Nephron (organoid): ENCODE measurements around the gene IL15RA.
"Not testable (repeated sequence)": the region's sequence is repeated elsewhere in the genome, so short reads cannot be mapped to it uniquely, and the experiment has no call there.

Experiments used
- H3K27ac Mint-ChIP-seq, 3 experiments: 2 replicates each; pipeline ENCODE4 v1.8.0; 2020; ENCODE audit warnings: mixed read lengths in 3 of 3, mild to moderate bottlenecking in 2 of 3, moderate library complexity in 1 of 3
- H3K27me3 Mint-ChIP-seq: 2 replicates; pipeline ENCODE4 v1.8.0; 2021; ENCODE audit warnings: low read depth, mild to moderate bottlenecking, moderate library complexity, mixed read lengths
- H3K36me3 Mint-ChIP-seq: 2 replicates; pipeline ENCODE4 v1.8.0; 2020; ENCODE audit warnings: low read depth, mixed read lengths
- H3K4me1 Mint-ChIP-seq: 2 replicates; pipeline ENCODE4 v1.8.0; 2020; ENCODE audit warnings: mixed read lengths
- H3K4me3 Mint-ChIP-seq, 3 experiments: 2 replicates each; pipeline ENCODE4 v1.8.0; 2020; ENCODE audit warnings: mild to moderate bottlenecking in 3 of 3, mixed read lengths in 3 of 3, moderate library complexity in 2 of 3
- H3K9me3 Mint-ChIP-seq: 2 replicates; pipeline ENCODE4 v1.8.0; 2020; ENCODE audit warnings: mixed read lengths
- TF ChIP-seq, protein P1 (sequence below), 3 experiments: fragments of 200-600 bp; sonication (generic); IDR thresholded peaks; one replicate each; pipeline ENCODE4 v1.5.0; 2021; ENCODE audit warnings: antibody characterized with exemption in 3 of 3; ENCODE audit not compliant: unreplicated experiment in 3 of 3

Gene IL15RA

DNA sequence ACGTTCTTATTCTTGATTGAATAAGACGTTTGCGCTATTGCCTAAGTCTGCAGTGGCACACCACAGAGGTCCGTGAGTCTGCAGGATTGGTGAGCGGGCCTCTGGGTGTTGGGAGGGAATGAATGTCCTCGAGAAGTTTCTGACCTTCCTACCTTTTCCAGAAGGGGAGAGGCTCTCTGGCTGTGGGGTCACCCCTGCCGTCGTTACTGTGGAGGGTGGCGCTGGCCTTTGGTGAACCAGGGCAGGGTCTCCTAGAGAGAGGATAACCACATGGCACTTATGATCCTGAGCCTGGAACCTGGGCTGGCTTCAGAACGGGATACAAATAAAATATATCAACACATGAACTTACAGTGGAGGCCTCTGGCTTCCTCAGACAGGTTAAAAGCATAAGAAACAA lies 13.8 kb downstream of the IL15RA start:
- H3K4me1 Mint-ChIP-seq: no peaks in the 10 kb centered on the region
- no peak overlapping the region for H3K4me3 Mint-ChIP-seq
- TF ChIP-seq, protein P1, sequence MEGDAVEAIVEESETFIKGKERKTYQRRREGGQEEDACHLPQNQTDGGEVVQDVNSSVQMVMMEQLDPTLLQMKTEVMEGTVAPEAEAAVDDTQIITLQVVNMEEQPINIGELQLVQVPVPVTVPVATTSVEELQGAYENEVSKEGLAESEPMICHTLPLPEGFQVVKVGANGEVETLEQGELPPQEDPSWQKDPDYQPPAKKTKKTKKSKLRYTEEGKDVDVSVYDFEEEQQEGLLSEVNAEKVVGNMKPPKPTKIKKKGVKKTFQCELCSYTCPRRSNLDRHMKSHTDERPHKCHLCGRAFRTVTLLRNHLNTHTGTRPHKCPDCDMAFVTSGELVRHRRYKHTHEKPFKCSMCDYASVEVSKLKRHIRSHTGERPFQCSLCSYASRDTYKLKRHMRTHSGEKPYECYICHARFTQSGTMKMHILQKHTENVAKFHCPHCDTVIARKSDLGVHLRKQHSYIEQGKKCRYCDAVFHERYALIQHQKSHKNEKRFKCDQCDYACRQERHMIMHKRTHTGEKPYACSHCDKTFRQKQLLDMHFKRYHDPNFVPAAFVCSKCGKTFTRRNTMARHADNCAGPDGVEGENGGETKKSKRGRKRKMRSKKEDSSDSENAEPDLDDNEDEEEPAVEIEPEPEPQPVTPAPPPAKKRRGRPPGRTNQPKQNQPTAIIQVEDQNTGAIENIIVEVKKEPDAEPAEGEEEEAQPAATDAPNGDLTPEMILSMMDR (IDR thresholded peaks at IDR 0.05; ENCODE audit: unreplicated experiment in 3 of 3): no peak
- peaks cover 20% of the 10 kb centered on the region for H3K27me3 Mint-ChIP-seq
- no peaks in the 10 kb centered on the region for H3K36me3 Mint-ChIP-seq
- H3K27ac Mint-ChIP-seq: no peak overlapping the region
- no peaks in the 10 kb centered on the region for H3K9me3 Mint-ChIP-seq

GRCh38 chr10:5963071-5963470 lies 14.3 kb downstream of the IL15RA start:
- Mint-ChIP-seq H3K4me1 (no peaks in the 10 kb centered on the region), H3K4me3 (no peak overlapping the region), H3K27me3 (peaks cover 20% of the 10 kb centered on the region), H3K27ac (no peak overlapping the region), H3K9me3 (no peaks in the 10 kb centered on the region), H3K36me3 (no peaks in the 10 kb centered on the region)
- TF ChIP-seq, protein P1 (IDR thresholded peaks at IDR 0.05; ENCODE audit: unreplicated experiment in 3 of 3): no peak

- not testable (repeated sequence) for H3K9me3 Mint-ChIP-seq, H3K4me3 Mint-ChIP-seq, H3K36me3 Mint-ChIP-seq, H3K27ac Mint-ChIP-seq, H3K4me1 Mint-ChIP-seq
- H3K27me3 Mint-ChIP-seq: peaks cover 21% of the 10 kb centered on the region
Observed at GRCh38 chr10:5962358-5962940, 14.9 kb downstream of the IL15RA start.

DNA sequence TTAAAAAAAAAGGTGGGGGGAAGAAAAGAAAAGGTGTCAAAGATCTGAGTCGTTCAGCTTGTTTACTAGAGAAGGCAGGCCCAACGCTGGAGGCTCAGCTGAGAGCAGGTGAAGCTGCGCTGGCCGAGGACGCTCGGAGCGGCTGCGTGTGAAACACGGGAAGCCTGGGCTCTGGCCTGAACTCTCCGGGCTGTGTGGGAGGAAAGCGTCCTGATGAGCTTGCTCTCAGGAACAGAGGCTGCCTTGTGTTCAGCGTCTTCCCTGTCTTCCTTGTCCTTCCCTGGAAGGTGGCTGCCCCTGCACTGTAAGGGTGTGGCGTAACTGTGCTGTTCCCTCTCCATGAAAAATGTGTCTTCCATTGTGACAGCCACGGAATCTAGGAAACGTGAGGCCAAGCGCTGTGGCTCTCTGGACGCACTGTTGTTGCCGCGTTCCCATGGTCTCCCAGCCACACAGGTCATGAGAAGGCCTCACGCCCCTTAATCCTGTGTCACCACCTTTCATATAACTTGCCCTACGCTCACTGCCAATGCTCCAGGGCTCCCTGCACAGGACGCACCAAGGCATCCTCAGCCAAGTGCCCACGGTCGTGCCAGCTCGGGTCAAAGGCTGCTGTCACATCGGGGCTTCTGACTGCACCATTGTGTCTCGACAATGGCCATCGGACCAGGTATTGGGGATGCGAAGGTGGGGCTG lies 15.8 kb downstream of the IL15RA start:
- Mint-ChIP-seq H3K27ac (no peak overlapping the region), H3K9me3 (no peaks in the 10 kb centered on the region), H3K4me3 (no peak overlapping the region), H3K36me3 (no peaks in the 10 kb centered on the region), H3K27me3 (peaks cover 21% of the 10 kb centered on the region), H3K4me1 (no peaks in the 10 kb centered on the region)
- TF ChIP-seq, protein P1 (IDR thresholded peaks at IDR 0.05; ENCODE audit: unreplicated experiment in 3 of 3): no peak

- not testable (repeated sequence) for H3K27ac Mint-ChIP-seq, H3K4me3 Mint-ChIP-seq, H3K4me1 Mint-ChIP-seq, H3K9me3 Mint-ChIP-seq, H3K36me3 Mint-ChIP-seq
- H3K27me3 Mint-ChIP-seq: peaks cover 21% of the 10 kb centered on the region
Observed at GRCh38 chr10:5960973-5961275, 16.4 kb downstream of the IL15RA start.

DNA sequence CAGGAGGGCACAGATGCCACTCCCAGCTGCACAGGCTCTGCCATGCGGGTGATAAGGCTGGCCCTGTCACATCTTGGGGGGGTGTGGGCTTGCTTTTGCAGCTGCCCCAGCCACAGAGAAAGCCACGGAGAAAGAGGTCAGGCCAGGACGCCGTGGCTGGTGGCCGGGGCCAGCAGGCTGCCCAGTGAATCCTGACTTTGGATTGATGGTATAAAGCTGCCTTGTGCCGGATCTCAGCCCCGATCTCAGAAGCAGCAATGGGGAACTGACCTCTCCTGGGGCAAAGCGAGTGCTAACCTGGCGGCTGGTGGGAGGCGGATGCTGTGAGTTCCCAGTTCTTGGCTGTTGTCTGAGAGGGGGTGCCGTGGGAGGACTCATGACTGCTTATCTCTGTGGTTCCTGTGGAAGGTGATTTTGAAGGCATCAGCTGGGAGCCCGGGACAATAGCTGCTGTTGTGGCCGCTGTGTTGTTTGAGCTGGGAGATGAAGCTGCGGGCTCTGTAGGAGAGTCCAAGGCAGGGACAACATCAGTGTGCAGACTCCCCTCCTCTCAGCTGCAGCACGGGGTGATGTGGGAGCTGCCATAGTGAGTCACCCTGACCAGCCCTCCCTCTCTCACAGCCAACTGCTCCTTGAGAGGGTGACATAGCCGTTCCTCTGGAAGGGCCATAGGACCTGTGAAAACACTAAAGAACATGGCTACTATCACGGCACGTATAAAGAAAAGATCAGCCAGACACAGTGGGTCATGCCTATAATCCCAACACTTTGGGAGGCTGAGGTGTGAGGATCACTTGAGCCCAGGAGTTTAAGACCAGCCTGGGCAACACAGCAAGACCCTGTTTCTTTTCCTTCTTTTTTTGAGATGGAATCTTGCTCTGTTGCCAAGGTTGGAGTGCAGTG lies 17.0 kb downstream of the IL15RA start:
- no peak overlapping the region for H3K4me3 Mint-ChIP-seq
- TF ChIP-seq, protein P1 (IDR thresholded peaks at IDR 0.05; ENCODE audit: unreplicated experiment in 3 of 3): no peak

More for the DNA sequence above, 17.0 kb downstream of the IL15RA start:
- Mint-ChIP-seq H3K4me1 (no peaks in the 10 kb centered on the region), H3K27ac (no peak overlapping the region), H3K27me3 (peaks cover 19% of the 10 kb centered on the region), H3K9me3 (no peaks in the 10 kb centered on the region), H3K36me3 (no peaks in the 10 kb centered on the region)
